HG02642 (cell line): ENCODE results near the gene GALK1.

Experiments used
- ATAC-seq: cut with Tn5 transposase; IDR thresholded peaks from one replicate; pipeline ENCODE4 v1.9.1; 2021; ENCODE audit warnings: mild to moderate bottlenecking; ENCODE audit not compliant: unreplicated experiment, poor library complexity

The GALK1 gene

GRCh38 chr17:75730065-75730464 lies 34.9 kb downstream of the GALK1 start:
- no peak for ATAC-seq

DNA sequence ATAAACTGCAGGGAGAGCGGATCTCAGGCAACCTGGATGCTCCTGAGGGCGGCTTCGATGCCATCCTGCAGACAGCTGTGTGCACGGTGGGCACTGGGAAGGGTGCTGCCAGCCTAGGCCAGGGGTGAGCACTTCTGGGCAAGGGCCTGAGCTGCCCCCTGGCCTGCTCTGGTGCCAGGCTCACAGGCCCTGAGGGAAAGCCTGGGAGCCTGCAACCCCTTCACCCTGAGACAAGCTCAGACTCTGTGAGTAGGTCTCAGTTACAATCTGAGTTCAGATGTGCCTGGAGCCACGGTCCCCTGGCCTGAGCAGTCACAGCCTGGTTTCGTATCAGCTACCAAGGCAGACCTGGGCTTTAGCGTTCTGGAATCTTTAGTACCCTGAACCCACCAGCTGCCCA lies 35.6 kb downstream of the GALK1 start:
- ATAC-seq, result no peak

- ATAC-seq, result no peak
These were observed 37.6 kb downstream of the GALK1 start for GRCh38 chr17:75727391-75727790.

- ATAC-seq, result no peak
These were observed 39.5 kb downstream of the GALK1 start for GRCh38 chr17:75725504-75725903.

- no peak for ATAC-seq
These were observed 40.7 kb downstream of the GALK1 start for GRCh38 chr17:75724016-75725003.

DNA sequence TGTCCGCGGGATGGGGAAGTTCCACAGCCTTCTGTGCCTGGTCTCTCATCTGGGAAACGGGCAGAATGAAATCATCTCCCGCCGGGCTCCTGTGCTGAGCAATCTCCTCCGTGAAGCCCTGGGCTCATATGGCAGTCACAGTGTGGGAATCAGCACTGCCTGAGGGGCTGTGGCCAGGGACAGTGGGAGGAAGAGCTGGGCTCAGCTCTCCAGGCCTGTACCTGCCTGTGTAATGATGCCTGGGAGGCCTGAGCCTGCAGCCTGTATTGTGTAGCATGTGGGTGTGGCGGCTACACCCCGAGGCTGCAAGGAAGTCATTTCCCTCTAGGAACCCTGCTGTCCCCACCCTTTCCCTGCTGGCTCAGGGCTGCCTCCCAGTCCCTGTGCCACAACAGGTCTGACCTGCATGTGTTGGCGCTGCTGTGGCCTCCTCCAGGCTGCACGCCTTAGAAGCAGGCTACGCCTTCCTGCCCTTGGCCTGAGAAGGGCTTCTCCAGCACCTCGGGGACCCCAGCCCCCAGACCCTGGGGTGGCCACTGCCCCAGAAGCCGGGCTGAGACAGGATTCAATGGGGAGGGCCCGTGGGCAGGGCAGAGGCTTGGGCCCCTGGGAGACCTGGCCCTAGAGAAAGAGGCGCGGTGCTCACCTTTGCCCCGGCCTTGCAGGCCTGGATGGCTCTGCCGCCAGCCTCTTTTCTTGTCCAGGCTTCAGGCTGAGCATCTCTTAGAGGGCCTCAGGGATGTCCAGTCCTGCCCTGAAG lies 41.6 kb downstream of the GALK1 start:
- no peak for ATAC-seq

GRCh38 chr17:75722542-75723095 lies 42.4 kb downstream of the GALK1 start:
- no peak for ATAC-seq

GRCh38 chr17:75722076-75722475 lies 42.9 kb downstream of the GALK1 start:
- no peak for ATAC-seq

DNA sequence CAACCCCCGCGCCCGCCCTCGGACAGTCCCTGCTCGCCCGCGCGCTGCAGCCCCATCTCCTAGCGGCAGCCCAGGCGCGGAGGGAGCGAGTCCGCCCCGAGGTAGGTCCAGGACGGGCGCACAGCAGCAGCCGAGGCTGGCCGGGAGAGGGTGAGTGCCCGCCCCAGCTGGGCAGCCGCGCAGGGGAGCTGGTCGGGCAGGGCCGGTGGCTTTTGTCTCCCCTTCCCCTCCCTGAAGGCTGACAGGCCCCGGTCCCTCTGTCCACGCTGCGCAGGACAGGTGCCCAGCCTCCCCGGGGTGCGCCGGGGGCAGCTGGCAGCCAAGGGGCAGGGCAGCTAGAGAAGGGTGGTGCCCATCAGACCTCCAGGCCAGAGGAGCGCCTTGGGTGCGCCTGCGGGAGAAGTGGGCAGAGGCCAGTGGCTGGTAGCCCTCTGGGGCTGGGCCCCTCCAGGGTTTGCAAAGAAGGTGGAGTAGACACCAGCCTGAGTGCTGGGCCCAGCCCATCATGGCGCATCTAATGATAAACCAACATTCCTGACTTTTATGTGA lies 43.5 kb downstream of the GALK1 start:
- no peak for ATAC-seq

GRCh38 chr17:75720656-75721462 lies 44.1 kb downstream of the GALK1 start, which contains the start of gene ITGB4:
ITGB4 (plus strand) TSS chr17:75721459; CDS start chr17:75724704, 3,245 bp downstream.
- no peak for ATAC-seq

DNA sequence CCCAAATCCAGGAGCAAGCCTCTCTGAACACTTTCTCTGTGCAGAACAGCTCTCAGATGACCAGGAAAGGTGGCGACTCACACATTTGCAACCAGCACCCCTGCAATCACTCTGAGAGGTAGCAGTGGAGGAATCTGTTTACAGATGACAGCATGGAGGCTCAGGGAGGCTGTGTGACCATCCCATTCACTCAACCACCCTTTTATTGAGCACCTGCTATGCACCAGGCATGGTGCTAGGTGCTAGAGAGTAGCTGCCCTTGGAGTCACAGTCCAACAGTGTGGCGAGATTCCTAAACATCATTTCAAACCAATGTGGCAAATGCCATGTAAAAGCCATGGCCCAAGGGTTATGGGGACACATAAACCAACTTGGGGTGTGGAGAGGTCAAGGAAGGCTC lies 45.3 kb downstream of the GALK1 start:
- no peak for ATAC-seq

DNA sequence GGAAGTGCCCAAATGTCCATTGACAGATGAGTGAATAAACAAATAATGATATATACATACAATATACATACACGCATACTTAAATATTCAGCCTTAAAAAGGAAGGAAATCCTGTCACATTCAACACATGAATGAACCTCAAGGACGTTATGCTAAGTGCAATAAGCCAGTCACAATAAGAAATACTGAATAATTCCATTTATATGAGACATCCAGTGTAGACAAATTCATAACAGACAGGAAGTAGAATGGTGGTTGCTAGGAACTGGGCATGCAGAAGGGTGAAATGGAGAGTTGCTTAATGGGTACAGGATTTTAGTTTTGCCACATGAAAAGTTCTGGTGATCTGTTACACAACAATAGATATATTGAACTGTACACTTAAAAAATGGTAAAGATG lies 52.5 kb downstream of the GALK1 start:
- no peak for ATAC-seq
